ENCODE results near the gene NUMB. TPM values are rescaled to one million over a fixed set of nuclear protein-coding genes. Genes with fewer than 3 reads are reported as not detected.

NUMB gene
- total RNA-seq, 3 donors from 2014 or later (not counting 1 experiment from before 2014, with no cell fraction given) = 50.0 to 67.4 (median 56.3) TPM

DNA sequence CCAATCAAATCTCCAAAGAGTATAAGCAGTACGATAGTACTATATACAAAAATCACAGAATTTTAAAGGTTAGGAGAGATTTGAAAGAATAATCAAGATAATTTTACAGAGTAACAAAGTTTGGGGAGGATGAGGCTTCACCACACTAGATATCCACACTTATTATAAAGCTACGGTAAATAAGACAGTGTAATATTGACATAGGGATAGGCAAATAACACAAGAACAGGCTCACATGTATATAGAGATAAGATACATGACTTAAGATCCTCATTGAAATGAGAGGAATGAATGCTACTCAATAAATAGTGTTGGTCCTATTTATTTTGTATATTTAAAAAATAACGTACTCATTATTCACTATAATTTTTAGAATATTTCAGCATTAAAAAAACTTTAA, 26.2 kb downstream of the NUMB start:
- TF ChIP-seq, protein P1, sequence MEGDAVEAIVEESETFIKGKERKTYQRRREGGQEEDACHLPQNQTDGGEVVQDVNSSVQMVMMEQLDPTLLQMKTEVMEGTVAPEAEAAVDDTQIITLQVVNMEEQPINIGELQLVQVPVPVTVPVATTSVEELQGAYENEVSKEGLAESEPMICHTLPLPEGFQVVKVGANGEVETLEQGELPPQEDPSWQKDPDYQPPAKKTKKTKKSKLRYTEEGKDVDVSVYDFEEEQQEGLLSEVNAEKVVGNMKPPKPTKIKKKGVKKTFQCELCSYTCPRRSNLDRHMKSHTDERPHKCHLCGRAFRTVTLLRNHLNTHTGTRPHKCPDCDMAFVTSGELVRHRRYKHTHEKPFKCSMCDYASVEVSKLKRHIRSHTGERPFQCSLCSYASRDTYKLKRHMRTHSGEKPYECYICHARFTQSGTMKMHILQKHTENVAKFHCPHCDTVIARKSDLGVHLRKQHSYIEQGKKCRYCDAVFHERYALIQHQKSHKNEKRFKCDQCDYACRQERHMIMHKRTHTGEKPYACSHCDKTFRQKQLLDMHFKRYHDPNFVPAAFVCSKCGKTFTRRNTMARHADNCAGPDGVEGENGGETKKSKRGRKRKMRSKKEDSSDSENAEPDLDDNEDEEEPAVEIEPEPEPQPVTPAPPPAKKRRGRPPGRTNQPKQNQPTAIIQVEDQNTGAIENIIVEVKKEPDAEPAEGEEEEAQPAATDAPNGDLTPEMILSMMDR (IDR thresholded peaks at IDR 0.05) = no peak
- H3K27me3 ChIP-seq (ENCODE audit: control insufficient read depth, insufficient read depth, low read length) = no peaks in the 10 kb centered on the region
- H3K36me3 Mint-ChIP-seq = no peaks in the 10 kb centered on the region
- no CpG with 5 or more reads among the region's 3 CpGs for whole genome bisulfite sequencing (ENCODE audit: insufficient coverage)
- H3K9me3 ChIP-seq (ENCODE audit: control insufficient read depth, insufficient read depth, low read length) = no peaks in the 10 kb centered on the region
- H3K9me3 Mint-ChIP-seq = no peaks in the 10 kb centered on the region
- no peak for ATAC-seq
- no peak overlapping the region for H3K4me3 Mint-ChIP-seq
- H3K27me3 Mint-ChIP-seq (ENCODE audit: low read depth in 2 of 2) = no peaks in the 10 kb centered on the region
- H3K27ac Mint-ChIP-seq = no peak overlapping the region
- H3K36me3 ChIP-seq (ENCODE audit: control insufficient read depth, insufficient read depth, low read length) = no peaks in the 10 kb centered on the region
- H3K27ac ChIP-seq (ENCODE audit: low read length) = no peak overlapping the region
- H3K4me3 ChIP-seq (ENCODE audit: low read length) = no peak overlapping the region
- H3K4me1 Mint-ChIP-seq = peaks cover 10 to 31% of the 10 kb centered on the region in 2 donors
- H3K4me1 ChIP-seq (ENCODE audit: control insufficient read depth, insufficient read depth, low read length) = no peaks in the 10 kb centered on the region
- no peak for DNase-seq
- intact Hi-C loops (cut with micrococcal nuclease) = no loop called here

DNA sequence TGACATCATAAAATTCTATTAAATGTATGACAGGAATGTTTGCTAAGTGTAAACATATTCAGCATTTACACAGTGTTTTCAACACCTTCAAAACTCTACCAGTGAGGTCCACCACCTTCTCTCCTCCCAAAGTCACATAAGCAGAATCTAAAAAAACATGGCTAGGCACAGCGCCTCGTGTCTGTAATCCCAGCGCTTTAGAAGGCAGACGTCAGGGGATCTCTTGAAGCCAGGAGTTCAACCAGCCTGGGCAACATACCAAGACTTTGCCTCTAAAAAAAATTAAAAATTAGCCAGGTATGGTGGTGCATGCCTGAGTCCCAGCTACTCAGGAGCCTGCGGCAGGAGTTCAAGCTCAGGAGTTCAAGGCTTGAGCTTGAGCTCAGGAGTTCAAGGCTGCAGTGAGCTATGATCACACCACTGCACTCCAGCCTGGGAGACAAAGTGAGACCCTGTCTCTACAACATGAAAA, 30.0 kb downstream of the NUMB start:
- ATAC-seq = no peak
- peaks cover 25 to 32% of the 10 kb centered on the region in 2 donors for H3K4me1 Mint-ChIP-seq
- 92% methylated on average over 5 of the region's 5 CpGs for WGBS (ENCODE audit: insufficient coverage)
- TF ChIP-seq, protein P1 (IDR thresholded peaks at IDR 0.05) = no peak
- H3K36me3 Mint-ChIP-seq = no peaks in the 10 kb centered on the region
- no peaks in the 10 kb centered on the region for H3K27me3 Mint-ChIP-seq (ENCODE audit: low read depth in 2 of 2)
- H3K4me3 Mint-ChIP-seq = no peak overlapping the region
- Histone ChIP-seq H3K27ac (ENCODE audit: low read length) (no peak overlapping the region), H3K36me3 (ENCODE audit: control insufficient read depth, insufficient read depth, low read length) (no peaks in the 10 kb centered on the region), H3K4me1 (ENCODE audit: control insufficient read depth, insufficient read depth, low read length) (no peaks in the 10 kb centered on the region), H3K4me3 (ENCODE audit: low read length) (no peak overlapping the region), H3K9me3 (ENCODE audit: control insufficient read depth, insufficient read depth, low read length) (no peaks in the 10 kb centered on the region), H3K27me3 (ENCODE audit: control insufficient read depth, insufficient read depth, low read length) (no peaks in the 10 kb centered on the region)
- H3K9me3 Mint-ChIP-seq = no peaks in the 10 kb centered on the region
- H3K27ac Mint-ChIP-seq = no peak overlapping the region
- intact Hi-C loops (cut with micrococcal nuclease) = no loop called here
- DNase-seq = no peak

DNA sequence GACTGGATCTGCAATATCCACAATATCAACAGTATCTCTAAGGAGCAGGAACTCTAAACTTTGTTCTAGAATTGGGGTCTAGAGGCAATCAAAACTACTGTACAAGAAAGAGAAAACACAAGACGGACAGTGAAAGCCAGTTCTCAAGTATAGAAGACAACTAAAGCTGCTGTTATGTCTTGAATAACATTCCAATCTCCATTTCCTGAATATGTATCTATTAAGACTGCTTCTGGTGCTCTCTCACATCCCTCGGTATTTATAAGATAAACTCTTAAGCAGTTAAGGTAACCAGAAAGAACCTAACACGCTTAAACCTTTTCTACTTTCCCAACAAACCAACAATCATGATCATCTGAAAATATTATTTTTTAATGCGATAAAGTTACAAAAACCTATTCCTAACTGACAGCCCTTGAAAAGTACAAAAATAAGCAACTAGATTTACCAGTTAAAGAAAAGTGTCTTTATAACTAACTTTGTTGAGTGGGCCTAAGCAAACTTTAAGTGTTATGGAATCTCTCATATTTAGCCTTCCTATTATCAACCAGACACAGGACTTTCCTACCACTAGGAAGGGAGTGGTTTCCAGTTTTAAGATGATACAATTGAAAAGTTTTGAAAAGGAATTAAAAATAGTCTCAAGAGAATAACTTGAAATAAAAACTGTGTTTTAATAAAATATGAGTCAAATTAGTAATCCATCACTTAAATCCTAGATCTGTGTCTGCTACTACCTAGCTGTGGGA, 30.7 kb downstream of the NUMB start:
- H3K27me3 Mint-ChIP-seq (ENCODE audit: low read depth in 2 of 2) = no peaks in the 10 kb centered on the region
- Histone ChIP-seq H3K36me3 (ENCODE audit: control insufficient read depth, insufficient read depth, low read length) (no peaks in the 10 kb centered on the region), H3K4me1 (ENCODE audit: control insufficient read depth, insufficient read depth, low read length) (no peaks in the 10 kb centered on the region), H3K4me3 (ENCODE audit: low read length) (no peak overlapping the region), H3K27ac (ENCODE audit: low read length) (no peak overlapping the region), H3K9me3 (ENCODE audit: control insufficient read depth, insufficient read depth, low read length) (no peaks in the 10 kb centered on the region), H3K27me3 (ENCODE audit: control insufficient read depth, insufficient read depth, low read length) (no peaks in the 10 kb centered on the region)
- WGBS (ENCODE audit: insufficient coverage) = 88% methylated on average over 3 of the region's 4 CpGs
- peak overlapping the region in 1 of 2 donors; percentile 19 for H3K27ac Mint-ChIP-seq
- DNase-seq (no peak), ATAC-seq (no peak)
- H3K4me3 Mint-ChIP-seq = no peak overlapping the region
- peaks cover 24 to 31% of the 10 kb centered on the region in 2 donors for H3K4me1 Mint-ChIP-seq
- intact Hi-C loops (cut with micrococcal nuclease) = no loop called here
- H3K36me3 Mint-ChIP-seq = no peaks in the 10 kb centered on the region
- TF ChIP-seq, protein P1 (IDR thresholded peaks at IDR 0.05) = no peak
- no peaks in the 10 kb centered on the region for H3K9me3 Mint-ChIP-seq

DNA sequence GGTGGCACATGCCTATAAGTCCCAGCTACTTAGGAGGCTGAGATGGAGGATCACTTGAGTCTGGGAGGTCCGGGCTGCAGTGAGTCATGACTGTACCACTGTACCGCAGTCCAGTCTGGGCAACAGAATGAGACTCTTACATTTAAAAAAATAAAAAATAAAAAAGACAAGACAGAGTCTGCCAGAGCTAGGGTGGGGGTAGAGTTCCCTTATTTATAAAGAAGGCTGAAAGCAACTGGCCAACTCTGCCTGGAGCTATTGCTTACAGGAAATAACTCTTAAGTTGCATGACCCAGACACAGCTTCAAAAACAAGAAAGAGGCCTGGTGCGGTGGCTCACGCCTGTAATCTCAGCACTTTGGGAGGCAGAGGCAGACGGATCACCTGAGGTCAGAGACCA, 31.5 kb downstream of the NUMB start:
- no peaks in the 10 kb centered on the region for H3K9me3 Mint-ChIP-seq
- Histone ChIP-seq H3K27me3 (ENCODE audit: control insufficient read depth, insufficient read depth, low read length) (no peaks in the 10 kb centered on the region), H3K27ac (ENCODE audit: low read length) (no peak overlapping the region), H3K4me3 (ENCODE audit: low read length) (no peak overlapping the region), H3K4me1 (ENCODE audit: control insufficient read depth, insufficient read depth, low read length) (no peaks in the 10 kb centered on the region), H3K36me3 (ENCODE audit: control insufficient read depth, insufficient read depth, low read length) (no peaks in the 10 kb centered on the region), H3K9me3 (ENCODE audit: control insufficient read depth, insufficient read depth, low read length) (no peaks in the 10 kb centered on the region)
- peaks cover 27 to 34% of the 10 kb centered on the region in 2 donors for H3K4me1 Mint-ChIP-seq
- ATAC-seq = no peak
- no peaks in the 10 kb centered on the region for H3K27me3 Mint-ChIP-seq (ENCODE audit: low read depth in 2 of 2)
- DNase-seq = no peak
- intact Hi-C loops (cut with micrococcal nuclease) = no loop called here
- H3K27ac Mint-ChIP-seq = no peak overlapping the region
- TF ChIP-seq, protein P1 (IDR thresholded peaks at IDR 0.05) = no peak
- 86% methylated on average over 4 of the region's 5 CpGs for WGBS (ENCODE audit: insufficient coverage)
- H3K36me3 Mint-ChIP-seq = no peaks in the 10 kb centered on the region
- no peak overlapping the region for H3K4me3 Mint-ChIP-seq

All from natural killer cell (primary cell).